ENCODE results near the gene CDH22.

The CDH22 gene

DNA sequence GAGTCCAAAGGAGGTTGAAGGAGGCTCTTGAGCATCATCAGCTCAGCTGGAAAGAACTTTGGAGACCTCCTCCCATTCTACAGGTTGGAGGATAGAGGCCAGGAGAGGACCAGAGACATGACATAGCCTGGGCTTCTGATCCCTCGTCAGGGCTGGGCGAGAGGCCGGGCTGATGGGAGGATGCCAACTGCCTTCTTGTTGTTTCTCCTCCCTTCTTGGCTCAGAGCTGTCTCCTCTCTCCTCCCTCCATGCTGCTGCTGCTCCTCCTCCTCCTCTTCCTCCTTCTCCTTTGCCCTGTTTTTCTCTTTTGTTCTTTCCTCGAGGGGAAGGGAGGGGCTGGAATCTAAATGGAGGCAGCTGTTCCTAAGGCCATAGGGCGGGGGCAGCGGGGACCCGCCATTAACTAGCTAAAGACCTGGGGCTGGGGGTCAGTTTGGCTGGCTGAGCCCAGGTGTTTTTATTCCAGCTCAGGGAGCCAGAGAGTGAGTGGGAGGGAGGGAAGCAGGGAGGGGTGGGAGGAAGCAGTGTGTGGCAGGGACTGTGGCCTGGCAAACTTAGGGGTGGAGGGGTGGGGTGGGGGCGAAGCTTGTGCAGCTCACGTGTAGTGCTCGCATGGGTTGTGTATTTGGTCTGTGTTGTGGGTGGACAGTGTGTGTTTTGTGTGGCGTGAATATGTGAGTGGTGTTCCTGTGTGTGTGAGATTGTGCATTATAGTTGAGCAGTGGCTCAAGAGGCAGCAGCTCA lies 105.4 kb downstream of the CDH22 start:
- peak in 20 of 56 donors; percentile 6 to 73 (median 24) for DNase-seq

DNA sequence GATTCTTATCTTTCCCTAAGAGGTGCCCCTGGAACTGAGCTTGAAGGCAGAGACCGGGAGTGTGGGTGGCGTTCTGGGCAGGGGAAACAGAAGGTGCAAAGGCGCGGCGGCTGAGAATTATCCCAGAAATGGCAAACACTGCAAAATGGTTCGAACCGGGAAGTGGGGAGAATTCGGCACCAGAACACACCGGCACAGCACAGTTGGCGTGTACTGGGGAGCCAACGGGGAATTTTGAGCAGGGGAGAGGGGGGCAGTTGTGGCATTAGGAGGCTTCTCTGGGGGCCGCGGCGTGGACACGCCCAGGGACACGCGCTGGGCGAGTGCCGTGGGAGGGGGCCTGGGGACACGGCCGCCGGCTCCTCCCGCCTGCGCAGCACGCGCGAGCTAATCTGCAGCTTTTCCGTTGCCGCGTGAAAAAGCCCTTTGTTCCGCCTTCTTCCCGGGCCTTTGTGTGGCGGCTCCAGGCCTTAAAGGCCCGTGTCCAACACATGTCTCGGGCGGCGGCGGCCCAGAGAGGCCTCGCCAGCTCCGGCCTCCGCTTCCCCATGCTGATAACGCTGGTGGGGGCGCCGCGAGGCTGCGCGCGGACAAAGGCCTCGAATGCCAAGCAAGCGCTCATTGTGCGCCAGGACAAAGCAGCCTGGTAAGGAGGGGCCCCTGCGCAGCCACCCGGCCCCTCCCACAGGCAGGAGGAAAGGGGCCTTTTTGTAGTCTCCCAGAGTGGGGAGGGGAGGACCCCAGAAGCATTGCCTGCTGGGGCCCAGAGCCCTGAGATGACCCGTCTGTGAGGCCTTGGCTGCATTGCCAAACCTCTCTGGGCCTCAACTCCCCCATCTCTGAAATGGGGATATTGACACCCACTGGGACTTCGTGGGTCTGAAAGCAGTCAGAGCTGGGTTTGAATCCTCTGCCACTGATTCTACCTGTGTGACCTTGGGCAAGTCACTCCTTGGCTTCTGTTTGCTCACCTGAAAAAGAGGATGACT lies 107.4 kb downstream of the CDH22 start:
- DNase-seq, result peak in 39 of 56 donors; percentile 13 to 79 (median 47)

DNA sequence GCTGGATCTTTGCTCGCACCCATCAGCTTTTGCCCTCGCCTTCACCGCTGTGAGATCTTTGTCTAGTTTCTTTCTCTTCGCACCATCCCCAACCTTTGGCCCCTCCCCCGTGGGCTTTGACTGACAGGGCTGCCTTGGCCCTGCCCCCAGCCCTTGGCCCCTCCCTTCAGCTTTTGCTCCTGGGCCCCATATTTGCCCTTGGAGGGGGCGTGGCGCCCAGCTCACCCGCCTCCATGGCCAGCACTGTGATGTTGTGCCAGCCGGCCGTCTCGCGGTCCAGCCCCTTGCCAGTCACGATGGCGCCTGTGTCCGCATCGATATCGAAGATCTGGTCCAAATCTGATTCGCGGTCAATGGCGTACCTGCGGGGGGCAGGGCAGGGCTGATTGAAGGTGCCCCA lies 109.1 kb downstream of the CDH22 start:
- no peak for DNase-seq

DNA sequence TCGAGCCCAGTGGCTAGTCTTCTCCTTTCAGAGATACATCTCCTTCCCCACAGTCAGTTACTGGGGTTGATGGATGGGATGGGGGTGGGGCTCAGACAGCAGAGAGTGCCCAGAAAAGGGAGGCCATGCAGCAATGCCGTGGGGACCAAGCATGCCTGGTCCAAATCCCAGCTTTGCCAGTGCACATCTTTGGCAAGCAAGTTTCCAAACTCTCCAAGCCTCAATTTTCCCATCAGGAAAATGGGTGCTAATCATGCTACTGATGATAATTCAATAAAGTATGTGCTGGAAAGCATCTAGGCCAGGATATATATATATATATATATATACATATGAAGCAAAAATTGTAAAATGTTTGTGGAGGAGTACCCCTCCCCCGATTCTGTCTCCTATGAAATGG lies 111.3 kb downstream of the CDH22 start:
- DNase-seq, result no peak

DNA sequence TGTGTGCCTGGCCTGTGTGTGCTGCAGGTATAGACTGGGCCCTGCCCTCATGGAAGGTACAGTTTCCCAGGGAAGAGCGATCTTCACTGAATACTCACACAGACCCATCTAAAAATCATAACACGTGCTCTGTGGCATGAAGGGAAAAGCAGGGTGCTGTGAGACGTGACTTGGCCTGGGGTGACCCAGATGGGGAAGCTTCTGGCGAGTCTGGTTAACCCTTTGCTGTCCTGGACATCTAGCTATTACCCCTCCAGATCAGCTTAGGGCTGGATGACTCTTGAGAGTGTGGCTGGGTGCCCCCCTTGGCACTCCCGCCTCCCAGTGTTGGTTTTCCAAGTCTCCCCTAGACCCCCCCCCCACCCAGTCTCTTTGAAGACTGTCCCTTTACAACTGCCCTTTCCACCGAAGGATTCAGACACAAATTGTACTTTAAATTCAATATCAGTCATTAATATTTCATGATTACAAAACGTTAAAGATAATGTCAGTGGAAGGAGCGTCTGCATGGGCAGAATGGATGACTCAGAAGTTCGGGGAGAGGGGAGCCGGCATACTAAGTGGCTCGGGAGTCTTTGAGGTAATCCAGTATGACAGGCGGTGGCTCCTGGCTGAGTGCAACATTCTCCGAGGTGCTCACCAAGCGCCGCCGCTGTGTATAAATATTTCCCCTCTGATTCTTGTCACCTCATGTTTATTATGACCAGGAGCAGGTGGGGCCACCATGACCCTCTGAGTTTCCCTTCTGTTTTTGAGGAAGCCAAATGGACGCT lies 112.8 kb downstream of the CDH22 start:
- DNase-seq, result no peak

DNA sequence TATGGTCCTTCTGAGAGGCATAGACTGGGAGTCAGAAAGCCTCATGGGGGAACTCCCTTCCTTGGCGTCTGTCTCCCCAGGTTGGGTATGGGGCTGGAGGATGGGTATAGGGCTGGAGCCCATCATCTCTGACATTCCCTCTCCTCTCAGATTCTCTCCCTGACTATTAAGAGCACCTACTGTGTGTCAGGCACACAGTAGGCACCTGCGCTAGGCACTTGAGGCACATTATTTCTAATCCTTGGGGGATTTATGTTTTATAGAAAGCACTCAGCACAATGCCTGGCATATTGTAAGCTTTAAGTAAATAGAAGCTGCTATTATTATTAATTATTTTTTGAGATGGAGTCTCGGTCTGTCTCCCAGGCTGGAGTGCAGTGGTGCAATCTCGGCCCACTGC lies 113.9 kb downstream of the CDH22 start:
- DNase-seq, result no peak

DNA sequence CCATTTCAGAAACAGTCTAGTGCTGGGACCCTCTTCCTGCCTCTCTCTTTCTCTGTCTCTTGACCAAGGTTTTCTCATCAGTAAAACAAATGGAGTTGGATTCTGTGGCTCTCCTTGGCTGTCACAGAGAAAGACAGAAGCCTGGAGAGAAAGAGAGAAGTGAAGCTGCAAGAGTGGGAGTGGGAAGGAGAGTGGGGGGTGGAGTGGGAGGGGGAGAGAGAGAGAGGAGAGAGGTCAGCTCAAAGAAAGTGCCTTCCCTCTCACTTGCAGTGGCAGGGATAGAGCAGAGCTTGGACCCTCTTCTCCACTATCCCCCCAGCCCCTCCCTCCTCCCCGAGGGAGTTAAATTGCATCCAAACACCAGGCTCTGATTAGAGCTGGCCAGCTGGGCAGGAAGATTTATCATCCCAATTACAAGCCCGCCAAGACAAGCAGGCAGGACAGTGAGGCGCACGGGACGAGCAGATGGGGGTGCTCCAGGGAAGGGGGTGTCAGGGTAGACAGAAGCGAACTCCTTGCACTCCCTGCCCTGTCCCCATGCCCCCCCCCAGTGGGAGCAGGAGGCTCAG lies 115.8 kb downstream of the CDH22 start:
- no peak for DNase-seq

DNA sequence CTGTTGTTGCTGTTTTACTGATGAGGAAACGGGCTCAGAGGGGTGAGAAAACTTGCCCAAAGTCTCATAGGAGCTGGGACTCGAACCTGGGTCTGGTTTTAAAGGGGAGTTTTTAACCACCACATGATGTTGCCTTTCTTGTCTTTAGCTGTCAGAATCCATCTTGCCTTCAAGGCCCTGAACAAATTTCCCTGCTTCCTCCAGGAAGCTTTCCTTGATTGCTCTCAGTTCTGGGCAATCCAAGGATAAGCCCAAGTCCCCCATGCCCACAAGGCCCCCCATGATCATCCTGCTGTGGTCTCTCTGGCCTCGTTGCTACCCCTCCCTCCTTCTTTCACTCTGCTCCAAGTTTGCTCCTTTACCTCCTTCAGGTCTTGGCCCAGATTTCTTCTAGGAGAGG lies 116.7 kb downstream of the CDH22 start:
- no peak for DNase-seq

DNA sequence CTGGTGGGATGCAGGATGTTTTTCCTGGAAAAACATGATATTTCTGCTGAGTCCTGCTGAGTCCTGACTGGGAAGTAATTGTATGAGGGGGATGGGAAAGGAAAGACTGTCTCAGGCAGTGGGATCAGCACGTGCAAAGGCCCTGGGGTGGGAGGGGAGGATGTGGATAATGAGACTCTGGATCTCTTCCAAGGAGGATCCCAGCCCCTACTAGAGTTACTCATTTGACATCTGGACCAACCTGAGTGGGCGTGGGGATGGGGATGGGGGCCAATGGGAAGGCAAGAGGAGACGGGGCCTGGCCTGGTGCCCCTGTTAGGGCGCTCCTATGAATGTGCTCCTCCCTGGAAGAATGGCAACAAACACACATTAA lies 117.1 kb downstream of the CDH22 start:
- no peak for DNase-seq

DNA sequence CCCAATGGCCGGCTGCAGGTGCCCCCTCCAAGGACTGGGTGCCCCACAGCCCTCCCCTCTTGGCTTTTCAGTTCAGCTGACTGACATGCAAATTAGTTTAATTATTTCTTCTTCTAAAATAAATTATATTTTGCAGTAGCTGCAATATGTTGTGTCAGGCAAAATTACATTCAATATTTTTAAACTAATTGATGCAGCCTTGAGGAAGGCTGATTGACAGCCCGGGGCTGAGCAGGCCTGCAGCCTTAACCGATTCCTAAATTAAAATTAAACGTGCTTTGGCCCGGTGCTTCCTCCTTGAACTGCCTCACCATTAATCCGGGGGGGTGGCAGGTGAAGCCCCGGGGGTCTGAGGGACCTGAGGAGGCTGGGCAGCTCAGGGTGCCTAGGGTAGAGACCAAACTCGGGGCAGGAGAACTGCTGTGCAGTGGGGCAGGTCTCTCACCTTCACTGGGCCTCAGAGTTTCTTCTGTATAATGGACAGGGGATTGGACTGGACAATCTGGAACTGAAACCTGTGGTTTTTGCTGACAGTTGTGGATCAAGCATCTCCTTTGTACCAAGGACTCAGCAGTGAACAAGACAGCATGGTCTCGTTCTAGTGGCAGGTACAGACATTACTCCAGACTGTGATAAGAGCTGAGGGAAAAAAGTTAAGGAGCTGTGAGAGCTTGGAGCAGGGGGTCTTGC lies 117.7 kb downstream of the CDH22 start:
- DNase-seq, result no peak

DNA sequence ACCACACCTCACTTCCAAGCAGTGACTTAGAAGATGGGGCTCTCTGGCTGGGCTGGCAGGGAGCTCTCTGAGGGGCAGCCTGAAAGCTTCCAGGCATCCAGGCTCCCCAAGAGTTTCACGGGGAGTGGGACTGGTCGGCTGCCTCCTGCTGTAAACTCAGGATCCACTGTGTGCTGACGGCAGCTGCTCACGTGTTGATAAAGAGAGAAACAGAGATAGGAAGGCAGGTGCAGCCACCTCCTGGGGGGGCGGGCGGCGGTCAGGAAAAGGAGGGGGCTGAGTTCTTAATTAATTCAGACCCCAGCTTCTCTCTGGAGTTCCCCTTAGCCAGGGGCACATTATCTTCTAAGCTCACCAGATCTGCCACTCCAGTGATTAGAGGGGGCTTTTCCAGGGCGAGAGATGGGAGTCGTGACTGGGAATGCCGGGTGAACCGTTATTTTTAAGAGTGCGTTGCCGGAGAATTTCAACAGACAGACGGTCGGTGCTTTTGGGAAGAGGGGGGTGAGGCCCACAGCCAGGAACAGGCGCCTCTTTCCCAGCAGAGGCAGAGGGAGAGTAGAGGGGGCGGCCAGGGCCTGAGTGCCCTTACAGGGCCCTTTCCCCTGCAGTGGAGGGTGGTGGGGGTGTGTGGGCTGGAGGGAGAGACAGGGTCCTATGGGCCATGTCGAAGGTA lies 119.3 kb downstream of the CDH22 start:
- no peak for DNase-seq

DNA sequence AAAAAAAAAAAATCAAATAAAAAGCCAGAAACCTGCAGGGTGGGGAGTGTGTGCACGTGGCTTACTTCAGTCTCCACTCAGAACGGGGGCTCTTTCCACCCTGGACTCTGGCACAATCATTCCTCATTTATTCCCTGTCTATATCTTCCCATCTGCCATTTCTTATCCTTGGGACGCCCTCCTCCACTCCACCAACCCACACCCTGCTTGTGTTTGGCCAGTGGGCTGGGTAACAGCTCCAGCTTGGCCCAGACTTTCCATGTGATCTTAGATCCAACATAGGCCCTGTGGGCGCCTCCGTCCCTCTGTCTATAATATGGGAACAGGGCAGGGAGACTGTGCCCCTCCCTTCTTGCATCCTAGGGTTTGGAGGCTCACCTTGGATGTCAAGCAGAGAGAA lies 122.1 kb downstream of the CDH22 start:
- DNase-seq, result no peak

DNA sequence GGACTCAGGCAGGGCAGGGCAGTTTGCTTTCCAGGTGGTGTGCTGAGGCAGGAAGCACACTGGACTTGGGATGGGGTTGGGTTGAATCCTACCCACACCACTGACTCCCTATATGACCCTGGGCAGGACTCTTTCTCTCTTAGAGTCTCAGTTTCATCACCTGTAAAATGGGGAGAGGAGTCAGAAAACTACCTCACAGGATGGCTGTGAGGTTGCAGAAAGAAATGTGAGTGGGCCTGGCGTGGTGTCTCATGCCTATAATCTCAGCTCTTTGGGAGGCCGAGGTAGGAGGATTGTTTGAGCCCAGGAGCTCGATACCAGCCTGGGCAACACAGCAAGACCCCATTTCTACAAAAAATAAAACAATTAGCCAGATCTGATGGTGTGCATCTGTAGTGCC lies 122.9 kb downstream of the CDH22 start:
- no peak for DNase-seq

DNA sequence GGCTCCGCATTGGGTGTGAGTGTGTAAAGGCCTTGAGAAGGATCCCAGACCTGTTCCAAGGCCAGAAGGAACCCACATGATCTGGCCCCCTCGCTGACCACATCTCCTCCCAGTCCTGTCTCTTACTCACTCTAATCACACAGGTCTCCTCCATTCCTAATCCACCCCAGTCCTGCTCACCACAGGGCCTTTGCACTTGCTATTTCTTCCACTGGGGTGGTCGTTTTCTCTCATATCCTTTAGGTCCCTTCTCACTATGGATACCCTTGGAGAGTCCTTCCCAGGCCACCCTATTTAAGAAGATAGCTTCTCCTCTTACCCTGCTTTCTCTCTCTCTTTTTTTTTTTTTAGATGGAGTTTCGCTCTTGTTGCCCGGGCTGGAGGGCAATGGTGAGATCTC lies 124.5 kb downstream of the CDH22 start:
- no peak for DNase-seq

DNA sequence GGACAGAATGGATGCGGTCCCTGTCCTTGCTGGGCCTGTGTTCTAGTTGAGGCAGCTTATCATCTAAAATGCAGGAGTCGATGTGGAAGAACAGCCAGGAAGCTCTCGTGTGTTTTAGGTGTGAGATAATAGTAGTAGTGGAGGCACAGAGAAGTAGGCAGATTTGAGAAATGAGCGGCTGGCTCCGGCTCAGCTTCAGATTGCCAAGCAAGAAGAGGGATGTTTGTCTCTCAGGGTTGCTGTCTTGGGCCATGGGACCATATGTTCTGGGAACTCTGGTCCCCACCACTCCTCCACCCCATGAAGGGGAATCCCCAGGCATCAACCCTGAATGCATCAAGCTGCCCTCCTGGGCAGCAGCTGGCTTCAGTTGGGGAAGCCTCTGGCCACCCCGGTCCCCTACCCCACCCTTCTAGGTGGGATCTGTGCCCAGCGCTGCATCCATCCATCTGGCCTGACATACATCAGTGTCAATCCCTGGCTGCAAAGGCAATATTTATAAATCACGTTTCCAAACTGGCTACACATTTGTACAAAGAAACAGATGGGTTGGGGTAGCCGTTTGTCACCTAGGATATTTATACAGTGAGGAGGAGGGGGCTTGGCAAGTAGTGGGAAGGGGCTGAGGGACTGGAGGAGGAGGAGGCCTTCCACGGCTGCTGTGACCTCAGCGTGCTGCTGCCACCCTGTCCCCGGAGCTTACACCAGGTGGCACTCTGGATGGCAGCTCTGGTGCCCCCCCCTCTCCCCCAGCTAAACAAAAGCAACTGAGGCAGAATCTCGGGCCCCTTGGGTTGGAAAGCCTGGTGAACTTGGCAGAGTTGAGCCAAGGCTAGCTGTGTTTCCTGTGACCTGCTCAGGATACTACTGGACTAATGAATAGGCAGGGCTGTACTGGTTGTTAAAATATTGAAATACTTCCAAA lies 125.8 kb downstream of the CDH22 start:
- no peak for DNase-seq

DNA sequence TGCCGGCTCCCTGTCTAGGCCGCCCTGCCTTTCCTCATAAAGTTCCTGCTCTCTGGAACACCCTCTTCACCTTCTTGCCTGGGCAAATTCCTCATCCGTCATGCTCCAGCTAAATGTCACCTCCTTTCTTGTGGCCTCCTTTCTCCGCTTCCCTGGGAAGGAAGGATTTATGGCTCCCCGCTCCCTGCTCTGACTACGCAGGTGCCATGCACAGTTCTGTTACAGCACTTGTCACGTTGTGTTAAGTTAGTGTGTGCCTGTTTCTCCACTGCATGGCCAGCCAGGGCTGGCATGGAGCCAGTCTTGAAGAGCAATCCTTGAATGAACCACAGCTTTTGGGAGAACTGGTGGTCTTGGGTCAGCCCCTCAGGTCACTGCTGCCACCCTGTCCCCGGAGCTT lies 128.4 kb downstream of the CDH22 start:
- DNase-seq, result no peak

DNA sequence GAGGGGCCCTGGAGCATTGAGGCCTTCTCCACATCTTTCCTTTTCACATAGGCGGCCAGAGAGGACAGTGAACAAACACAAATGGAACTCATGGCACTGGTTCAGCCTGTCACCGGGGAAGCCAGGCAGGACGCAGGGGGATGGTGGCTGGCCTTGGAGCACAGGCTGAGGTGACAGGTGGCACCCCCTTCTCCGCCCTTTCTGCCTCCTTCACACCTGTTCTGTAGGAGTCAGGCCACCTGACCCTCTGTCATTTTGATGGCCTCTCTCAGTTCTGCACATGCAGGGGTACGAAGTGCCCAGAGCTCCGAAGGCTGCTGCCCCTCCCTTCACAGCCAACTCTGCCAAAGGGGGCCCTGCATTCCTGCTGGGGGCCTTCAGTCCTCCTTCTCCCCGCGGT lies 129.4 kb downstream of the CDH22 start:
- DNase-seq, result no peak

DNA sequence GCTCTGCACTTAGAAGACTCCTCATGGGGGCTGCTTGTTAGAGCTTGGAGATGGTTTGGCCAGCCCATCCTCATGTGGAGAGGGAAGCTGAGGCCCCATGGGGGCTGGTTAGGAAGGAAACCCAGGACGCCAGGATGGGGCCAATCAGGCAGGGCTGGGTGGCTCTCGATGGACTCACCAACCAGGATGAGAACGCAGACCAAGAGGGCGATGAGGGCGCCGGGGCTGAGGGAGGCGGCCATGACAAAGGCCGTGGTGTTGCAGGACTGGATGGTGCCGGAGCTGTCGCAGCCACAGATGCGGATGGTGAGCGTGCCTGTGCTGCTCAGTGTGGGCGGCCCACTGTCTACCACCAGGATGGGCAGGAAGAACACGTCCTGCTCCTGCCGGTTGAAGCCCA lies 130.5 kb downstream of the CDH22 start:
- DNase-seq, result no peak

DNA sequence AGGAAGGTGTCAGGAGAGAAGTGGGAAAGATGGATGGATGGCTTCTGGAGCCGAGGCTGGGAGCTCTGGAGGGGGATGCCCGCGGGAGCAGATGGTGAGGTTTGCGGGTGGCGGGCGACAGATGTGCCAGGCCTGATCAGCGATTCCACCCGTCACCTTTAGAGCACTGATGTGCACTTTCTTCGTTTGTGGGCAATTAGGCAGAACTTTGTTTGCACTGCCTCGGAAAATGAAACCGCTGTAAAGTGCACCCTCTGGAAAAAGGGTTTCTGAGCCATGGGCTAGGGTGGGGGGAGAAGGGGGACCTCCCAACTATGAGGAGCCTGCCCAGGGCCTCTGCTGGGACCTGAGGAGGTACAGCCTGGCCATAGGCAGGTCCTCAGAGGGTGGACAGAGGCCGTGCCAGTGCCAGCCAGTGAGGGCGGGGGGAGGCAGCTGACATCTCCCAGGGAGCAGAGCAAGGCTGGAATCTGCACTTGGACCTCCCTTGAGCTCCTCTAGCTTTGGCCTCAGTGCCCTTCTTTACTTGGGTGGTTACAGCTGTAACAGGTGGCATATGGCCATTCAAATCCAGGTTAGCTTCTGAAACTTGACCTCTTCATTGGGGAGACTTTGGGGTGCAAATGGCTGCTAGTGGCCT lies 131.4 kb downstream of the CDH22 start:
- no peak for DNase-seq
